DOHH2 (cell line): ENCODE results near the gene DYNC2LI1.

Source experiments
- H3F3A ChIP-seq: fragments of 200-600 bp; sonication (generic), shearing (Covaris generic); 2 replicates; pipeline ENCODE4 v1.6.0; 2016; ENCODE audit warnings: antibody characterized with exemption, mild to moderate bottlenecking; ENCODE audit not compliant: control insufficient read depth, insufficient read depth
- H3K27ac ChIP-seq: fragments of 200-600 bp; sonication (generic); 2 replicates; pipeline ENCODE4 v1.5.1; 2014; ENCODE audit warnings: low read depth, mild to moderate bottlenecking, low read length, moderate library complexity
- H3K27me3 ChIP-seq: fragments of 200-600 bp; sonication (generic); 2 replicates; pipeline ENCODE4 v1.6.1; 2014; ENCODE audit warnings: mild to moderate bottlenecking, low read length, mixed read lengths; ENCODE audit not compliant: control insufficient read depth
- H3K36me3 ChIP-seq: fragments of 200-600 bp; sonication (generic); 2 replicates; pipeline ENCODE4 v1.6.1; 2014; ENCODE audit warnings: mild to moderate bottlenecking, low read length, moderate library complexity, mixed read lengths; ENCODE audit not compliant: control insufficient read depth
- H3K4me1 ChIP-seq: fragments of 200-600 bp; sonication (generic); 2 replicates; pipeline ENCODE4 v1.6.1; 2014; ENCODE audit warnings: mild to moderate bottlenecking, low read length, mixed read lengths; ENCODE audit not compliant: control insufficient read depth
- H3K4me2 ChIP-seq: fragments of 200-600 bp; sonication (generic); 2 replicates; pipeline ENCODE4 v1.6.0; 2014; ENCODE audit warnings: mild to moderate bottlenecking, low read length, moderate library complexity
- H3K4me3 ChIP-seq: fragments of 200-600 bp; sonication (generic); 2 replicates; pipeline ENCODE4 v1.5.1; 2014; ENCODE audit warnings: mild to moderate bottlenecking, low read length, mixed read lengths
- H3K79me2 ChIP-seq: fragments of 200-600 bp; sonication (generic); 2 replicates; pipeline ENCODE4 v1.6.1; 2014; ENCODE audit warnings: mild to moderate bottlenecking, low read length, mixed read lengths; ENCODE audit not compliant: control insufficient read depth
- H3K9me2 ChIP-seq: fragments of 200-600 bp; sonication (generic); replicated peaks from 2 replicates; pipeline ENCODE4 v1.6.1; 2014; ENCODE audit warnings: mild to moderate bottlenecking, low read length, mixed read lengths; ENCODE audit not compliant: control insufficient read depth
- H3K9me3 ChIP-seq: fragments of 200-600 bp; sonication (generic); 2 replicates; pipeline ENCODE4 v1.6.1; 2014; ENCODE audit warnings: antibody characterized with exemption, low read length, mixed read lengths; ENCODE audit not compliant: control insufficient read depth, insufficient read depth
- H4K20me1 ChIP-seq: fragments of 200-600 bp; sonication (generic); 2 replicates; pipeline ENCODE4 v1.6.0; 2014; ENCODE audit warnings: low read depth, mild to moderate bottlenecking, antibody characterized with exemption, low read length, moderate library complexity; ENCODE audit not compliant: control insufficient read depth, insufficient read depth
- CTCF ChIP-seq: fragments of 200-600 bp; sonication (generic); IDR thresholded peaks from one replicate; pipeline ENCODE4 v1.5.1; 2014; ENCODE audit warnings: antibody characterized with exemption, mild to moderate bottlenecking, low read depth, low read length; ENCODE audit not compliant: poor library complexity, severe bottlenecking
- EZH2phosphoT487 ChIP-seq: fragments of 200-600 bp; sonication (generic); IDR thresholded peaks from 2 replicates; pipeline ENCODE4 v1.6.1; 2017; ENCODE audit warnings: borderline replicate concordance, mild to moderate bottlenecking, antibody characterized with exemption, low read length, moderate library complexity, mixed read lengths

Gene DYNC2LI1

GRCh38 chr2:43842866-43843226 is 69.0 kb downstream of the DYNC2LI1 start:
- H3K27me3 ChIP-seq: peaks cover 3% of the 10 kb centered on the region; the same call in 1 of the 2 replicates
- no peak for TF ChIP-seq CTCF
- TF ChIP-seq EZH2phosphoT487: no peak
- no peaks in the 10 kb centered on the region for H3K9me3 ChIP-seq
- no peaks in the 10 kb centered on the region for H3K36me3 ChIP-seq
- no peaks in the 10 kb centered on the region for H3K9me2 ChIP-seq
- H3K4me2 ChIP-seq: no peak overlapping the region
- no peaks in the 10 kb centered on the region for H3F3A ChIP-seq
- no peak overlapping the region for H3K27ac ChIP-seq
- H3K4me1 ChIP-seq: peaks cover 1% of the 10 kb centered on the region
- no peak overlapping the region for H3K4me3 ChIP-seq
- no peaks in the 10 kb centered on the region for H4K20me1 ChIP-seq
- no peaks in the 10 kb centered on the region for H3K79me2 ChIP-seq

- Histone ChIP-seq H3K9me3 (no peaks in the 10 kb centered on the region), H3K36me3 (no peaks in the 10 kb centered on the region), H3K79me2 (no peaks in the 10 kb centered on the region), H3K9me2 (no peaks in the 10 kb centered on the region), H3K27me3 (peaks cover 3% of the 10 kb centered on the region; the same call in 1 of the 2 replicates), H3F3A (no peaks in the 10 kb centered on the region), H3K4me1 (peaks cover 9% of the 10 kb centered on the region), H3K4me2 (no peak overlapping the region), H3K27ac (no peak overlapping the region), H4K20me1 (no peaks in the 10 kb centered on the region), H3K4me3 (no peak overlapping the region)
- TF ChIP-seq CTCF (no peak), EZH2phosphoT487 (no peak)
Observed at GRCh38 chr2:43845181-43845580, 71.3 kb downstream of the DYNC2LI1 start.

- no peak overlapping the region for H3K4me3 ChIP-seq
Observed at GRCh38 chr2:43846140-43846793, 72.4 kb downstream of the DYNC2LI1 start.

More at GRCh38 chr2:43846140-43846793, 72.4 kb downstream of the DYNC2LI1 start:
- Histone ChIP-seq H3K4me2 (no peak overlapping the region), H3K79me2 (no peaks in the 10 kb centered on the region), H3K36me3 (no peaks in the 10 kb centered on the region), H4K20me1 (no peaks in the 10 kb centered on the region), H3K9me2 (no peaks in the 10 kb centered on the region), H3F3A (no peaks in the 10 kb centered on the region), H3K9me3 (no peaks in the 10 kb centered on the region), H3K4me1 (peaks cover 9% of the 10 kb centered on the region), H3K27me3 (peaks cover 3% of the 10 kb centered on the region; the same call in 1 of the 2 replicates), H3K27ac (no peak overlapping the region)
- TF ChIP-seq EZH2phosphoT487 (no peak), CTCF (no peak)
